K562 (cell line): ENCODE data around the gene CRYBB1. TPM values are rescaled to one million over a fixed set of nuclear protein-coding genes. Genes with fewer than 3 reads are reported as not detected.

Experiments used
- CBFA2T3 ChIP-seq: fragments of 450-650 bp; IDR thresholded peaks from 2 replicates; pipeline ENCODE4 v1.6.1; 2017
- NCOA1 ChIP-seq: fragments of 450-650 bp; IDR thresholded peaks from 2 replicates; pipeline ENCODE4 v1.6.1; 2016; ENCODE audit warnings: low read depth
- NFRKB ChIP-seq: fragments of 450-650 bp; IDR thresholded peaks from 2 replicates; pipeline ENCODE4 v1.6.1; 2016; ENCODE audit warnings: low read depth
- POLR2A ChIP-seq: fragments of 450-650 bp; conservative IDR thresholded peaks from 2 replicates; pipeline ENCODE4 v1.6.1; 2016
- POU5F1 ChIP-seq: fragments of 150-350 bp; IDR thresholded peaks from 2 replicates; pipeline ENCODE4 v1.6.1; 2014; ENCODE audit warnings: borderline replicate concordance, low read length, low read depth, mild to moderate bottlenecking; ENCODE audit not compliant: partially characterized antibody
- RCOR1 ChIP-seq, 2 experiments: IDR thresholded peaks; 2 replicates each; pipeline ENCODE4 v1.6.1; 2012; ENCODE audit warnings: low read depth in 2 of 2, low read length in 2 of 2, borderline replicate concordance in 1 of 2, improper control_type of control experiment in 1 of 2
- SMAD1 ChIP-seq: fragments of 150-350 bp; IDR thresholded peaks from 2 replicates; pipeline ENCODE4 v1.6.1; 2014; ENCODE audit warnings: low read length, low read depth; ENCODE audit not compliant: partially characterized antibody
- SPI1 ChIP-seq: IDR thresholded peaks from 2 replicates; pipeline ENCODE4 v1.6.1; 2011; ENCODE audit warnings: low read depth, low read length, control low read depth, borderline replicate concordance
- TBP ChIP-seq: optimal IDR thresholded peaks from 2 replicates; pipeline ENCODE3; 2011; ENCODE audit warnings: low read depth, low read length, improper control_type of control experiment
- TOE1 ChIP-seq, 2 experiments: fragments of 450-650 bp in 1 of 2; sonication (generic) in 1 of 2; formaldehyde crosslinking in 1 of 2; IDR thresholded peaks; 2 replicates each; pipeline versions ENCODE4 v1.7.1 to v1.8.0; 2016 to 2022; ENCODE audit warnings: borderline replicate concordance in 2 of 2, mild to moderate bottlenecking in 2 of 2, antibody characterized with exemption in 1 of 2, inconsistent platforms in 1 of 2, low read depth in 1 of 2, missing genetic modification reagents in 1 of 2, moderate library complexity in 1 of 2
- ZC3H11A ChIP-seq: IDR thresholded peaks from 2 replicates; pipeline ENCODE4 v1.6.1; 2012; ENCODE audit warnings: low read depth, low read length, improper control_type of control experiment
- ZNF431 ChIP-seq: sonication (generic); formaldehyde crosslinking; IDR thresholded peaks from 2 replicates; pipeline ENCODE4 v1.8.0; 2022; ENCODE audit warnings: mild to moderate bottlenecking, missing genetic modification reagents
- ZNF584 ChIP-seq: fragments of 200-800 bp; sonication (Bioruptor generic); IDR thresholded peaks from 2 replicates; pipeline ENCODE4 v1.6.1; 2016; ENCODE audit warnings: low read depth, mild to moderate bottlenecking, missing genetic modification characterization, missing compliant biosample characterization
- polyA plus RNA-seq, 8 experiments: library from polyadenylated mRNA; depleted of rRNA in 4 of 8; stranded (reverse) in 5 of 8; unstranded in 3 of 8; fragments of >200 nt; fragmentation: Nextera tagmentation in 2 of 8; fragmentation: Illumina TruSeq in 1 of 8; extraction: Ambion mirVana in 2 of 8; extraction: Trizol in 1 of 8; gene quantifications; 2 replicates each; pipeline versions ENCODE4 v1.2.1 to v1.2.3, GENCODE V29; 2011 to 2014; ENCODE audit warnings: inconsistent platforms in 1 of 8, missing spikeins in 1 of 8
- total RNA-seq, 7 experiments: library from RNA; depleted of rRNA in 6 of 7; stranded (reverse); fragments of >200 nt in 6 of 7; fragmentation: Illumina TruSeq in 2 of 7; extraction: Trizol in 2 of 7; gene quantifications; 2 replicates each; pipeline versions ENCODE4 v1.2.1 to v1.2.3, GENCODE V29; 2011 to 2021; ENCODE audit warnings: low replicate concordance in 1 of 7
- TF ChIP-seq, protein P1 (sequence below): IDR thresholded peaks from 2 replicates; pipeline ENCODE4 v1.6.1; 2012; ENCODE audit warnings: low read depth, low read length, improper control_type of control experiment, borderline replicate concordance
- TF ChIP-seq, protein P2 (sequence below): fragments of 150-350 bp; IDR thresholded peaks from 2 replicates; pipeline ENCODE4 v1.6.1; 2014; ENCODE audit warnings: low read depth, mild to moderate bottlenecking, low read length, borderline replicate concordance
- TF ChIP-seq, protein P3 (sequence below): conservative IDR thresholded peaks from 2 replicates; pipeline ENCODE4 v1.6.1; 2011; ENCODE audit warnings: low read depth, mild to moderate bottlenecking, low read length; ENCODE audit not compliant: control insufficient read depth
- TF ChIP-seq, protein P4 (sequence below), 2 experiments: IDR thresholded peaks in 1 of 2; conservative IDR thresholded peaks in 1 of 2; 2 replicates each; pipeline ENCODE4 v1.6.1; 2016; ENCODE audit warnings: low read depth in 2 of 2, mild to moderate bottlenecking in 1 of 2, missing compliant biosample characterization in 1 of 2, missing genetic modification characterization in 1 of 2, moderate library complexity in 1 of 2

The CRYBB1 gene
- total and polyA plus RNA-seq, 9 of the 15 experiments (the other 6 are each of a cell fraction or from before 2014, with no cell fraction given) = 0.16 to 0.45 (median 0.33) TPM; not detected in 2

DNA sequence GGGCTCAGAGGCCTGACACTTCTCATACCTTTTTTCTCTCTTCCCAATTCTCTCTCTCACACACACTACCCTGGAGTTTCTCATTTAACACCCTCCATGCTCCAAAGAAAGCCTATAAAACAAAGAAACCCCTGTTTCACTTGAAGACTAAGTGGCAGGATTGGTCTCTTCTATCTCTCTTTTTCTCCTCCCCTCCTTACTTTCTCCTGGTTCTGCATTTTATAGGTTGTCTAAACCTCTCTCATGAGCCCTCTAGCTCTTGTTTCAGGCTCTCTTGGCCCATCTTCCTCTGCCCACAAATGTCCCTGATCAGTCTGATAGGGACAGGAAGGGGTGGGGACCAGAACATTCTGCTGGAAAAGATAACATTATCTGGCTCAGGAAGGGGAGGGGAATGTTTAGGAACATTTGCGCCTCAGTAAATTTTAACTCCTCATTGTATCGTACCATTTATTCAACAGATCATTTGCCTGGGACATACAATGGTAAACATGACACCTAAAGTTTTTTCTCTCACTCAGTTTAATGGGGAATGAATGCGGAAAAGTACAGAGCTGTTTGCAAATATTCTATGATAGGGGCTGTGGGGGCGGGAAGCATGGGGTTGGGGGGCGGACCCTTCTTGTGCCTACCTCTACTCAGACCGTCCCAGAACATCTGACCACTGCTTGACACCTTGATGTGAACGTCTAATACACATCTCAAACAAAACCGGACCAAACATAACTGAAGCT lies 14.8 kb upstream of the CRYBB1 start (continued):
- TF ChIP-seq, protein P1, sequence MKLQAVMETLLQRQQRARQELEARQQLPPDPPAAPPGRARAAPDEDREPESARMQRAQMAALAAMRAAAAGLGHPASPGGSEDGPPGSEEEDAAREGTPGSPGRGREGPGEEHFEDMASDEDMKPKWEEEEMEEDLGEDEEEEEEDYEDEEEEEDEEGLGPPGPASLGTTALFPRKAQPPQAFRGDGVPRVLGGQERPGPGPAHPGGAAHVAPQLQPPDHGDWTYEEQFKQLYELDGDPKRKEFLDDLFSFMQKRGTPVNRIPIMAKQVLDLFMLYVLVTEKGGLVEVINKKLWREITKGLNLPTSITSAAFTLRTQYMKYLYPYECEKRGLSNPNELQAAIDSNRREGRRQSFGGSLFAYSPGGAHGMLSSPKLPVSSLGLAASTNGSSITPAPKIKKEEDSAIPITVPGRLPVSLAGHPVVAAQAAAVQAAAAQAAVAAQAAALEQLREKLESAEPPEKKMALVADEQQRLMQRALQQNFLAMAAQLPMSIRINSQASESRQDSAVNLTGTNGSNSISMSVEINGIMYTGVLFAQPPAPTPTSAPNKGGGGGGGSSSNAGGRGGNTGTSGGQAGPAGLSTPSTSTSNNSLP = peak; percentile 64; the same call in 1 of the 2 replicates
- TF ChIP-seq SMAD1 = peak; percentile 76
- TF ChIP-seq, protein P2, sequence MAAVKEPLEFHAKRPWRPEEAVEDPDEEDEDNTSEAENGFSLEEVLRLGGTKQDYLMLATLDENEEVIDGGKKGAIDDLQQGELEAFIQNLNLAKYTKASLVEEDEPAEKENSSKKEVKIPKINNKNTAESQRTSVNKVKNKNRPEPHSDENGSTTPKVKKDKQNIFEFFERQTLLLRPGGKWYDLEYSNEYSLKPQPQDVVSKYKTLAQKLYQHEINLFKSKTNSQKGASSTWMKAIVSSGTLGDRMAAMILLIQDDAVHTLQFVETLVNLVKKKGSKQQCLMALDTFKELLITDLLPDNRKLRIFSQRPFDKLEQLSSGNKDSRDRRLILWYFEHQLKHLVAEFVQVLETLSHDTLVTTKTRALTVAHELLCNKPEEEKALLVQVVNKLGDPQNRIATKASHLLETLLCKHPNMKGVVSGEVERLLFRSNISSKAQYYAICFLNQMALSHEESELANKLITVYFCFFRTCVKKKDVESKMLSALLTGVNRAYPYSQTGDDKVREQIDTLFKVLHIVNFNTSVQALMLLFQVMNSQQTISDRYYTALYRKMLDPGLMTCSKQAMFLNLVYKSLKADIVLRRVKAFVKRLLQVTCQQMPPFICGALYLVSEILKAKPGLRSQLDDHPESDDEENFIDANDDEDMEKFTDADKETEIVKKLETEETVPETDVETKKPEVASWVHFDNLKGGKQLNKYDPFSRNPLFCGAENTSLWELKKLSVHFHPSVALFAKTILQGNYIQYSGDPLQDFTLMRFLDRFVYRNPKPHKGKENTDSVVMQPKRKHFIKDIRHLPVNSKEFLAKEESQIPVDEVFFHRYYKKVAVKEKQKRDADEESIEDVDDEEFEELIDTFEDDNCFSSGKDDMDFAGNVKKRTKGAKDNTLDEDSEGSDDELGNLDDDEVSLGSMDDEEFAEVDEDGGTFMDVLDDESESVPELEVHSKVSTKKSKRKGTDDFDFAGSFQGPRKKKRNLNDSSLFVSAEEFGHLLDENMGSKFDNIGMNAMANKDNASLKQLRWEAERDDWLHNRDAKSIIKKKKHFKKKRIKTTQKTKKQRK = no peak
- no peak for TF ChIP-seq ZNF431 (CRISPR knock-in tag)
- peak; percentile 67 to 70; a peak in 2 of 4 replicates for TF ChIP-seq RCOR1 (IDR thresholded peaks at IDR 0.05; ENCODE audit: borderline replicate concordance in 1 of 2, low read depth in 2 of 2, low read length in 2 of 2)
- TF ChIP-seq SPI1 = peak; percentile 42; the same call in 1 of the 2 replicates
- TF ChIP-seq CBFA2T3 = peak; percentile 95
- TF ChIP-seq, protein P3, sequence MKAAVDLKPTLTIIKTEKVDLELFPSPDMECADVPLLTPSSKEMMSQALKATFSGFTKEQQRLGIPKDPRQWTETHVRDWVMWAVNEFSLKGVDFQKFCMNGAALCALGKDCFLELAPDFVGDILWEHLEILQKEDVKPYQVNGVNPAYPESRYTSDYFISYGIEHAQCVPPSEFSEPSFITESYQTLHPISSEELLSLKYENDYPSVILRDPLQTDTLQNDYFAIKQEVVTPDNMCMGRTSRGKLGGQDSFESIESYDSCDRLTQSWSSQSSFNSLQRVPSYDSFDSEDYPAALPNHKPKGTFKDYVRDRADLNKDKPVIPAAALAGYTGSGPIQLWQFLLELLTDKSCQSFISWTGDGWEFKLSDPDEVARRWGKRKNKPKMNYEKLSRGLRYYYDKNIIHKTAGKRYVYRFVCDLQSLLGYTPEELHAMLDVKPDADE = no peak
- TF ChIP-seq POU5F1 = no peak
- no peak for TF ChIP-seq ZC3H11A
- TF ChIP-seq TBP = peak; percentile 56
- TF ChIP-seq NFRKB = peak; percentile 83
- TF ChIP-seq, protein P4, sequence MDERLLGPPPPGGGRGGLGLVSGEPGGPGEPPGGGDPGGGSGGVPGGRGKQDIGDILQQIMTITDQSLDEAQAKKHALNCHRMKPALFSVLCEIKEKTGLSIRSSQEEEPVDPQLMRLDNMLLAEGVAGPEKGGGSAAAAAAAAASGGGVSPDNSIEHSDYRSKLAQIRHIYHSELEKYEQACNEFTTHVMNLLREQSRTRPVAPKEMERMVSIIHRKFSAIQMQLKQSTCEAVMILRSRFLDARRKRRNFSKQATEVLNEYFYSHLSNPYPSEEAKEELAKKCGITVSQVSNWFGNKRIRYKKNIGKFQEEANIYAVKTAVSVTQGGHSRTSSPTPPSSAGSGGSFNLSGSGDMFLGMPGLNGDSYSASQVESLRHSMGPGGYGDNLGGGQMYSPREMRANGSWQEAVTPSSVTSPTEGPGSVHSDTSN (CRISPR knock-in tag; IDR thresholded peaks at IDR 0.05; ENCODE audit: low read depth) = no peak
- TF ChIP-seq, protein P4 (tag; conservative IDR thresholded peaks at IDR 0.05; ENCODE audit: low read depth) = peak; percentile 11; the same call in 1 of the 2 replicates
- 0 out of 2 replicates have a peak, but pooled peaks have one; percentile 29 for TF ChIP-seq ZNF584 (CRISPR knock-in tag)
- TF ChIP-seq NCOA1 = peak; percentile 85
- peak; percentile 25; the same call in 1 of the 2 replicates for TF ChIP-seq TOE1 (IDR thresholded peaks at IDR 0.05; ENCODE audit: borderline replicate concordance)
- TF ChIP-seq TOE1 (CRISPR knock-in tag; IDR thresholded peaks at IDR 0.05; ENCODE audit: borderline replicate concordance, low read depth) = no peak
- TF ChIP-seq POLR2A = peak; percentile 69
